Nephron progenitor cell (in vitro differentiated cells): ENCODE data around the gene POFUT2.
A peak's percentile ranks its signal among the peaks of the same experiment; 100 is the strongest.

Source experiments
- DNase-seq: peaks from one replicate; pipeline ENCODE4 v3.0.0; 2021
- H3K27ac Mint-ChIP-seq: 2 replicates; pipeline ENCODE4 v1.8.0; 2021; ENCODE audit warnings: mild to moderate bottlenecking, moderate library complexity, mixed read lengths
- H3K27me3 Mint-ChIP-seq: 2 replicates; pipeline ENCODE4 v1.8.0; 2021; ENCODE audit warnings: mild to moderate bottlenecking, low read depth, mixed read lengths; ENCODE audit not compliant: poor library complexity
- H3K36me3 Mint-ChIP-seq: 2 replicates; pipeline ENCODE4 v1.8.0; 2021; ENCODE audit warnings: low read depth, mixed read lengths
- H3K4me1 Mint-ChIP-seq: 2 replicates; pipeline ENCODE4 v1.8.0; 2021; ENCODE audit warnings: mixed read lengths
- H3K4me3 Mint-ChIP-seq: 2 replicates; pipeline ENCODE4 v1.8.0; 2021; ENCODE audit warnings: mild to moderate bottlenecking, moderate library complexity, mixed read lengths
- H3K9me3 Mint-ChIP-seq: 2 replicates; pipeline ENCODE4 v1.8.0; 2021; ENCODE audit warnings: mild to moderate bottlenecking, moderate library complexity, mixed read lengths
- CTCF ChIP-seq: fragments of 200-600 bp; sonication (generic); IDR thresholded peaks from 2 replicates; pipeline ENCODE4 v1.5.0; 2021; ENCODE audit warnings: antibody characterized with exemption

POFUT2 gene

GRCh38 chr21:45226540-45227326, 61.0 kb downstream of the POFUT2 start:
- no peak for TF ChIP-seq CTCF

GRCh38 chr21:45225741-45226327, 61.9 kb downstream of the POFUT2 start:
- no peak overlapping the region for H3K27ac Mint-ChIP-seq
- no peak overlapping the region for H3K4me3 Mint-ChIP-seq
- no peaks in the 10 kb centered on the region for H3K9me3 Mint-ChIP-seq
- DNase-seq, result no peak
- peaks cover 9% of the 10 kb centered on the region for H3K27me3 Mint-ChIP-seq
- TF ChIP-seq CTCF, result no peak
- no peaks in the 10 kb centered on the region for H3K4me1 Mint-ChIP-seq
- peaks cover 5% of the 10 kb centered on the region for H3K36me3 Mint-ChIP-seq

More at GRCh38 chr21:45226540-45227326, 61.0 kb downstream of the POFUT2 start:
- no peak overlapping the region for H3K4me3 Mint-ChIP-seq
- peaks cover 9% of the 10 kb centered on the region for H3K27me3 Mint-ChIP-seq
- DNase-seq, result no peak
- no peaks in the 10 kb centered on the region for H3K4me1 Mint-ChIP-seq
- H3K9me3 Mint-ChIP-seq, result no peaks in the 10 kb centered on the region
- H3K27ac Mint-ChIP-seq, result no peak overlapping the region
- H3K36me3 Mint-ChIP-seq, result no peaks in the 10 kb centered on the region

DNA sequence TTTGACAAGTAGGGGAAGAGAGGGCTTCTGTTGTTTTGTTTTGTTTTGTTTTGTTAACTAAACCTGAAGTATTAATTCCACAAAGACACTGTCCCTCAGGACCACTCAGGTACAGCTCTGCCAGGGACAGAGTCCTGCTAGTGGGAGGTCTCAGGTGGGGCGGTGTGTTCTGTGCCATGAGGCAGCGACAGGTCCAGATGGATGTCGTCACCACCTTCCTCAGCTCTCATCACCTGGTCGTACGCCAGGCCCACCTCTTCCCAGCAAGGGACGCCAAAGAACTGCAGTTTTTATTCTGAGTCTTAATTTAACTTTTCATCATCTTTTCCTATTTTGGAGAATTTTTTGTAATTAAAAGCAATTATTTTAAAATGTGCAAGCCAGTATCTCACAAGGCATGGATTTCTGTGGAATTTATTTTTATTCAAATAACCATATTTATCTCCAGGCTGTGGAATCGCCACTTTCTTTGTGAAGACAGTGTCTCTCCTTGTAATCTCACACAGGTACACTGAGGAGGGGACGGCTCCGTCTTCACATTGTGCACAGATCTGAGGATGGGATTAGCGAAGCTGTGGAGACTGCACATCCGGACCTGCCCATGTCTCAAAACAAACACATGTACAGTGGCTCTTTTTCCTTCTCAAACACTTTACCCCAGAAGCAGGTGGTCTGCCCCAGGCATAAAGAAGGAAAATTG, 62.5 kb downstream of the POFUT2 start:
- TF ChIP-seq CTCF, result no peak
- Mint-ChIP-seq H3K27me3 (peaks cover 13% of the 10 kb centered on the region), H3K4me3 (no peak overlapping the region), H3K9me3 (no peaks in the 10 kb centered on the region), H3K4me1 (no peaks in the 10 kb centered on the region), H3K27ac (no peak overlapping the region), H3K36me3 (peaks cover 7% of the 10 kb centered on the region)
- no peak for DNase-seq

- Mint-ChIP-seq H3K9me3 (no peaks in the 10 kb centered on the region), H3K27me3 (peaks cover 13% of the 10 kb centered on the region), H3K4me1 (no peaks in the 10 kb centered on the region), H3K4me3 (no peak overlapping the region), H3K36me3 (peaks cover 7% of the 10 kb centered on the region), H3K27ac (no peak overlapping the region)
- TF ChIP-seq CTCF, result no peak
- no peak for DNase-seq
Measured at GRCh38 chr21:45224189-45224938, 63.3 kb downstream of the POFUT2 start.

- Mint-ChIP-seq H3K27me3 (peaks cover 13% of the 10 kb centered on the region), H3K4me1 (no peaks in the 10 kb centered on the region), H3K4me3 (no peak overlapping the region), H3K36me3 (peaks cover 11% of the 10 kb centered on the region), H3K9me3 (peaks cover 2% of the 10 kb centered on the region), H3K27ac (peak overlapping the region; percentile 54)
- TF ChIP-seq CTCF, result no peak
- DNase-seq, result no peak
Measured at GRCh38 chr21:45223236-45224185, 64.2 kb downstream of the POFUT2 start.
